Pancreas (tissue), 10 donors: ENCODE measurements around the gene MAP1B. TPM values are rescaled to one million over a fixed set of nuclear protein-coding genes. Genes with fewer than 3 reads are reported as not detected.

ENCODE experiments used
- ATAC-seq, 4 donors: fragments of 200-7000 bp; cut with Tn5 transposase; one replicate each; pipeline versions ENCODE4 v1.8.0 to v1.9.1; 2020; ENCODE audit warnings: mild to moderate bottlenecking in 4 of 4, moderate library complexity in 4 of 4
- DNase-seq, 6 donors: peaks; one replicate each; pipeline ENCODE4 v3.0.0-alpha.2; 2020
- FAIRE-seq: peaks from 2 replicates; lab custom pipeline; 2012; peaks lifted over from hg19 to GRCh38; lab: Jason Lieb, UNC
- H3K27ac ChIP-seq, 4 donors: fragments of 200-600 bp; sonication (generic); 1 replicate in 3 of 4; 2 replicates in 1 of 4; pipeline versions ENCODE4 v1.5.0 to v1.8.0; 2020
- H3K27me3 ChIP-seq, 4 donors: fragments of 200-600 bp; one replicate each; pipeline ENCODE4 v1.8.0; 2021
- H3K36me3 ChIP-seq, 3 donors: fragments of 200-600 bp; sonication (generic) in 1 of 3; one replicate each; pipeline versions ENCODE4 v1.5.0 to v1.8.0; 2020 to 2021
- H3K4me1 ChIP-seq, 3 donors: fragments of 200-600 bp; one replicate each; pipeline ENCODE4 v1.8.0; 2021
- H3K4me3 ChIP-seq, 4 donors: fragments of 200-600 bp; sonication (generic) in 2 of 4; one replicate each; pipeline versions ENCODE4 v1.5.0 to v1.8.0; 2020 to 2021
- H3K9me3 ChIP-seq, 4 donors: fragments of 200-600 bp; one replicate each; pipeline ENCODE4 v1.8.0; 2021
- WGBS, 2 donors: extraction: QIAGEN DNeasy Blood & Tissue Kit; methylation state at CpG; one replicate each; pipeline ENCODE4 v1.1.7; 2013; 5-methylcytosine and 5-hydroxymethylcytosine counted together
- intact Hi-C, 3 donors: fragments of 100-400 bp; cut with DNase I; formaldehyde crosslinking; loops; one replicate each; pipeline versions ENCODE4 v1.11.1 to v1.14.2; 2022
- polyA plus RNA-seq, 2 donors: library from polyadenylated mRNA; stranded (reverse); fragments of 200-250 nt; gene quantifications; one replicate each; pipeline ENCODE4 v1.2.3, GENCODE V29; 2013
- total RNA-seq, 6 donors: library from RNA; stranded (reverse); fragmentation: NEBNext Ultra II Directional in 4 of 6; extraction: Animal tissue kit (Norgen Biotek cat#: 25700) in 4 of 6; gene quantifications; one replicate each; pipeline versions ENCODE4 v1.2.1 to v1.2.4, GENCODE V29; 2021 to 2023
- TF ChIP-seq, protein P1 (sequence below), 4 donors: fragments of 200-600 bp; sonication (generic) in 3 of 4; IDR thresholded peaks; one replicate each; pipeline versions ENCODE4 v1.5.0 to v1.8.0; 2021; ENCODE audit warnings: antibody characterized with exemption in 4 of 4
- donor health status: healthy with polysubstance abuse.
- donor health status: DM: no; HTN: no; CAD: no; lungs with moderate emphysema.
- donor health status: DM: no; HTN: no; CAD: no.
- donor health status: control.
- donor health status: control.
- donor health status: Bipolar disorder and iron deficiency.
- donor health status: DM: yes; HTN: yes; CAD: no.
- donor health status: DM: no; HTN: no; CAD: no.
- donor health status: DM: no; HTN: no; CAD: no.
- donor health status: DM: yes; HTN: yes; CAD: no.

MAP1B gene
- total and polyA plus RNA-seq, 8 donors, result 2.4 to 16.8 (median 5.4) TPM

DNA sequence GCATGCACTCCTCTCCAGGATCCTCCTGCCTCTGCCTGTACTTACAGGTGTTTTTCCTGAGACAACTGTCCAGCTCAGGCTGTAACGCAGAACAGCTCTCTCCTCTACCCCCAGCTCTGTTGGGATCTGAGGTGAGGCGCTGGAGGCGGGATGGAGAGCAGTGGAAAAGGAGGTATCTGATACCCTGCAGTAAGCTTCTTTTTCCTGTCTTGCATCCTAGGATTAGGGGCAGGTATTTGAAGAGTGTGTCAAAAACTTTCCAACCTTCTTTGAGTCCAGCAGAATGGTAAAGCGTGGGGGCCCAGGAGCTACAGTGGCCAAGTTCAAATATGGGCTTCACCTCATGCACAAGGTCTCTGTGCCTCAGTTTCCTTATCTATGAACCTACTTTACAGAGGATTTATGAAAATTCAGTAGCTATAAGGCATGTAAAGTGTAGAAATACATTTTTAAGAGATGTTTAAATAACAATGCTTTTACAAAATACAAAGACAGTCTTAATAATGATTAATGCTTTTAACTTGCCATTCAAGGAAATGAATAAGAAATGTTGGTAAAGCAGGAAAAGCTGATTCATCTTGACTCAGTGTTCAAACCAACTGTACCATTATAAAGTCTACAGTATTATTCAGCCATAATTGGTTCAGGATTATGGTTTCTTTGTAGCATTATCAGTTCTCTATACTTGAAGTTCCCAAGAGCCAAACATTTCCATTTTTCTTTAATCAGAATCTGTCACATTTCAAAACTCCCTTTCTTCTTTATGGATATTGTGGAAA, 26.1 kb downstream of the MAP1B start:
- H3K36me3 ChIP-seq, result no peaks in the 10 kb centered on the region
- H3K4me1 ChIP-seq, result peaks cover 0 to 5% (median 5%) of the 10 kb centered on the region in 3 donors
- H3K9me3 ChIP-seq, result no peaks in the 10 kb centered on the region
- H3K4me3 ChIP-seq, result no peak overlapping the region
- TF ChIP-seq, protein P1, sequence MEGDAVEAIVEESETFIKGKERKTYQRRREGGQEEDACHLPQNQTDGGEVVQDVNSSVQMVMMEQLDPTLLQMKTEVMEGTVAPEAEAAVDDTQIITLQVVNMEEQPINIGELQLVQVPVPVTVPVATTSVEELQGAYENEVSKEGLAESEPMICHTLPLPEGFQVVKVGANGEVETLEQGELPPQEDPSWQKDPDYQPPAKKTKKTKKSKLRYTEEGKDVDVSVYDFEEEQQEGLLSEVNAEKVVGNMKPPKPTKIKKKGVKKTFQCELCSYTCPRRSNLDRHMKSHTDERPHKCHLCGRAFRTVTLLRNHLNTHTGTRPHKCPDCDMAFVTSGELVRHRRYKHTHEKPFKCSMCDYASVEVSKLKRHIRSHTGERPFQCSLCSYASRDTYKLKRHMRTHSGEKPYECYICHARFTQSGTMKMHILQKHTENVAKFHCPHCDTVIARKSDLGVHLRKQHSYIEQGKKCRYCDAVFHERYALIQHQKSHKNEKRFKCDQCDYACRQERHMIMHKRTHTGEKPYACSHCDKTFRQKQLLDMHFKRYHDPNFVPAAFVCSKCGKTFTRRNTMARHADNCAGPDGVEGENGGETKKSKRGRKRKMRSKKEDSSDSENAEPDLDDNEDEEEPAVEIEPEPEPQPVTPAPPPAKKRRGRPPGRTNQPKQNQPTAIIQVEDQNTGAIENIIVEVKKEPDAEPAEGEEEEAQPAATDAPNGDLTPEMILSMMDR (IDR thresholded peaks at IDR 0.05), result no peak
- no peak overlapping the region for H3K27ac ChIP-seq
- WGBS, 2 donors, result 80 to 88% methylated on average over 4 of the region's 4 CpGs
- intact Hi-C loops, result no loop called here
- H3K27me3 ChIP-seq, result no peaks in the 10 kb centered on the region
- FAIRE-seq (no peak), DNase-seq (no peak), ATAC-seq (no peak)

DNA sequence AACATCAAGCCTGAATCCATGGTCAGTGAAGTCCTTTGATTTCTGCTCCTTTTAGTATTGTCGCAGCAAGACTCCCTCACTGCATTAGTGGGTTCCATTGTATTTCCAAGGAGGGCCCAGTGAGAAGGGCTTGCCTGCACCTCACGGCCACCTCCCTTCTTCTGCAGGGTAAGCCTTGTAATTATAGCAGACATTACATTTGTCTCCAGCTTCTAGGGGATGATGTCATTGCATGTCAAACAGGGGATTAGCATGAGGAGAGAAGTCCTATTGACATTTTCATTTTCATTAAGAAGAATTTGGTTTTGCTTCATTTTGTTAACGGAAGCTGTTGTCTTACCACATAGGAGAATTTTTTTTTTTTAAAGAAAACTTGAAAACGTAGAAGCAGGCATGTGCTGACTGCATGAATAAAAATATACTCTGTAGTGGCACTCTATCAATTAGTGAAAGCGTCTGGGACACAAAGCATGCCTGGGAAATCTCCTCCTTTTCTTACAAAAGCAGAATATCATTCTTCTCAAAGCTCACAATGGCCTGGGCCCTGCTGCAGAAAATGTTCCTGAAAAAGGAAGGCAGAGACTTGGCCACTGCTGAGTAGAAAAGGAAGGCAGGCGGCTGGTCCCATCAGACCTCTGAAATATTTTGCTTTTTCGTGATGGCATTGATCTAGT, 27.1 kb downstream of the MAP1B start:
- FAIRE-seq (no peak), ATAC-seq (no peak), DNase-seq (no peak)
- Histone ChIP-seq H3K4me3 (no peak overlapping the region), H3K4me1 (peaks cover 0 to 11% (median 7%) of the 10 kb centered on the region in 3 donors), H3K27ac (no peak overlapping the region), H3K36me3 (no peaks in the 10 kb centered on the region), H3K9me3 (no peaks in the 10 kb centered on the region), H3K27me3 (no peaks in the 10 kb centered on the region)
- TF ChIP-seq, protein P1 (IDR thresholded peaks at IDR 0.05), result no peak
- WGBS, 2 donors, result 68 to 72% methylated on average over 7 of the region's 7 CpGs
- intact Hi-C loops, result no loop called here

DNA sequence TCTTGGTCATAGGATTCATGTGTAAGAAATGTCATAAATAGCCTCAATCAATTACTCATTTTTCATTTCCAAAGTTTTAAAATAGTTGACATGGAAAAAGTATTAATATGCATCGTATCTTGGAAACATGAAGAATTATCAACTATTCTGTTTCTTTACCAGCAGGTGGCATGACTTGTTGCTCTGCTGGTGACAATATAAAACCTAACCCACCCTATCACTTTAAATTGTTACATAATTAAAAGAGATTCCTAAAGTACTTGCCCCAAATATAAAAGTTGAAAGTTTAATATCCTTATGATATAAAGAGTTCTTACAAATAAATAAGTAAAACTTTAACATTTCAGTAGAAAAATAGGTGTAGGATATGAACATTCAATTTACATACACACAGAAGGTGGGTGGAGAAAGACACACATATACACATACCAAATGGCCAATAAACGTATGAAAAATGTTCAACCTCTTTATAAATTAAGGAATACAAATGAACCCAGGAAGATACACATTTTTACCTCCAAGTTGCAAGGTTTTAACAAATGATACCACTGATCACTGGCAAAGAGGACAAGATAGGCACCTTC, 30.6 kb downstream of the MAP1B start:
- intact Hi-C loops, result no loop called here
- H3K27me3 ChIP-seq, result no peaks in the 10 kb centered on the region
- TF ChIP-seq, protein P1 (IDR thresholded peaks at IDR 0.05), result peak in 3 of 4 donors; percentile 9 to 54 (median 38)
- no peak overlapping the region for H3K4me3 ChIP-seq
- FAIRE-seq (peak; percentile 96), ATAC-seq (peak; percentile 65 to 70 (median 66)), DNase-seq (no peak)
- H3K9me3 ChIP-seq, result no peaks in the 10 kb centered on the region
- H3K4me1 ChIP-seq, result peaks cover 0 to 11% (median 7%) of the 10 kb centered on the region in 3 donors
- no peaks in the 10 kb centered on the region for H3K36me3 ChIP-seq
- H3K27ac ChIP-seq, result no peak overlapping the region
- 31 to 43% methylated on average over 2 of the region's 2 CpGs for WGBS, 2 donors

DNA sequence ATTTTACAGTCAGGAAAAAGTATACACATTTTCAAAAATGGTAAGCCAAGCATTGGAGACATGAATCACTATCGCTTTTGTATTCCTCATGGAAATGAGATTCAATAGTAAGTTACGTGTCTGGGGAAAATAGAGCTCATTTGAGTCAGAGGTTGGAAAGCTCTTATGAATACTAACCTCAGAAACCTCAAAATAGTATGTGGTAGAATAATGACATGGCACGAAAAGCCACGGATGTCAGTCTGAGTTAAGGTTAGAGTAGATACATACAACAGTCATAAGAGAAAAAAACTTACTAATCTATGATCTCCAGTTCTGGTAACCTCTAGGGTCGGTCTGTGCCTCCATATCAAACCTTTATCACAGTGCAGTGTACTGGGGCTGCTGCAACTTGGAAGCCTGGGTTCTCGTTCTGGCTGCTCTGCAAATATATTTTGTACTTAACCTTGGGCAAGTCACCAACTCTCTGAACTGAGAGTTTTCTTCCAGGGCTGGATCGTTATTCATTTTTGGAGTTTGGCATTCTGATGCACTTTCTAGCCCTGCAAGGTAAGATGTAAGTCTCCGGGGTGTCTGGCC, 31.8 kb downstream of the MAP1B start:
- peak; percentile 60 to 86 (median 67) for ATAC-seq
- Histone ChIP-seq H3K27ac (no peak overlapping the region), H3K4me1 (peaks cover 0 to 11% (median 7%) of the 10 kb centered on the region in 3 donors), H3K4me3 (no peak overlapping the region), H3K9me3 (no peaks in the 10 kb centered on the region), H3K27me3 (no peaks in the 10 kb centered on the region), H3K36me3 (no peaks in the 10 kb centered on the region)
- TF ChIP-seq, protein P1 (IDR thresholded peaks at IDR 0.05), result no peak
- peak in 1 of 6 donors; percentile 18 for DNase-seq
- no peak for FAIRE-seq
- WGBS, 2 donors, result 25 to 27% methylated on average over 8 of the region's 8 CpGs
- intact Hi-C loops, result no loop called here
